GM19025 (cell line): ENCODE data around the gene LRFN3.

Experiments used
- ATAC-seq: cut with Tn5 transposase; IDR thresholded peaks from one replicate; pipeline ENCODE4 v1.9.1; 2021; ENCODE audit warnings: mild to moderate bottlenecking, low read depth, moderate library complexity; ENCODE audit not compliant: unreplicated experiment

The LRFN3 gene

DNA sequence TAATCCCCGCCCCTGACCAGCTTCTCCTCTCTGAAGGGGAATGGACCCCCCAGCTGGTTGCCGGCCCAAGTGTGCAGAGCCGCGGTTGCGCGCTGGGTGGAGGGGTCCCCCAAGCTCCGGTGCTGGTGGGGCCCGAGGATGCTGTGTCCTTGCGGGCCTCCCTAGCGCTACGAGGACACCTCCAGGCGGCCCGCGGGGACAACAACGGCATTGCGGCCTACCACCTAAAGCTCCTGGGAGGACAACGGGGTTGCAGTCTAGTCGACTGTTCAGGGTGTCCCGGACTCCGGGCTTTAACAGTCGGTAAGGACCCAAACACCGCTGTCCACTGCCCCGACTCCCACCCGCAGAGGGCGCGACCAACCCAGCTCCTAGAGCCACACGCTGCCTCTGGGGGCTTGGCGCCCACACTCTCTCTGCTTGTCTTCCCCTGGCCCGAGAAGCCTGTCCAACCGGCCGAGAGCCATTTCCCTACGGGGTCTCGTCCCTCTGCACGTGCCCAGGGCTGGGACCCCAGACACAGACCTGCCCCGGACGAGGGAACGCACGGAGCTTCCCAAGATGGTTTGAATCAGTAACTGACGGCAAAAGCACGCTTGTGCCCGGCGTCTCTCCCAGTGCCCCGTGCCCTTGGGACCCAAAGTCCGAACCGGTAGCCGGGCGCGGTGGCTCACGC lies 57.9 kb downstream of the LRFN3 start:
- ATAC-seq: no peak
